Right atrium auricular region (tissue), 2 donors: Measurements from ENCODE around the gene FUZ. TPM values are rescaled to one million over a fixed set of nuclear protein-coding genes. Genes with fewer than 3 reads are reported as not detected.

ENCODE experiments used
- DNase-seq: peaks from one replicate; pipeline ENCODE4 v3.0.0-alpha.2; 2019; ENCODE audit warnings: low spot score
- H3K27ac ChIP-seq, 2 donors: fragments of 200-600 bp; sonication (generic); 1 replicate in 1 of 2; 2 replicates in 1 of 2; pipeline ENCODE4 v1.5.1; 2016 to 2019
- H3K27me3 ChIP-seq, 2 donors: fragments of 200-600 bp; sonication (generic); one replicate each; pipeline versions ENCODE4 v1.5.1 to v1.6.0; 2017 to 2019
- H3K36me3 ChIP-seq: fragments of 200-600 bp; sonication (generic); one replicate; pipeline ENCODE4 v1.5.1; 2016
- H3K4me1 ChIP-seq, 2 donors: fragments of 200-600 bp; sonication (generic); one replicate each; pipeline versions ENCODE4 v1.5.1 to v1.6.0; 2017 to 2019
- H3K4me3 ChIP-seq, 2 donors: fragments of 200-600 bp; sonication (generic); 1 replicate in 1 of 2; 2 replicates in 1 of 2; pipeline ENCODE4 v1.5.1; 2017 to 2019; ENCODE audit warnings: mild to moderate bottlenecking in 1 of 2, moderate library complexity in 1 of 2
- H3K9me3 ChIP-seq, 2 donors: fragments of 200-600 bp; sonication (generic); one replicate each; pipeline ENCODE4 v1.5.1; 2019
- total RNA-seq, 2 donors: library from RNA; depleted of rRNA; stranded (reverse); fragments of >200 nt; gene quantifications; one replicate each; pipeline ENCODE4 v1.1.0, GENCODE V29; 2016
- TF ChIP-seq, protein P1 (sequence below), 2 donors: fragments of 200-600 bp; sonication (generic); IDR thresholded peaks; one replicate each; pipeline ENCODE4 v1.5.1; 2019; ENCODE audit warnings: antibody characterized with exemption in 2 of 2

The FUZ gene
- total RNA-seq, 2 donors from 2014 or later: 18.5 to 22.5 TPM

DNA sequence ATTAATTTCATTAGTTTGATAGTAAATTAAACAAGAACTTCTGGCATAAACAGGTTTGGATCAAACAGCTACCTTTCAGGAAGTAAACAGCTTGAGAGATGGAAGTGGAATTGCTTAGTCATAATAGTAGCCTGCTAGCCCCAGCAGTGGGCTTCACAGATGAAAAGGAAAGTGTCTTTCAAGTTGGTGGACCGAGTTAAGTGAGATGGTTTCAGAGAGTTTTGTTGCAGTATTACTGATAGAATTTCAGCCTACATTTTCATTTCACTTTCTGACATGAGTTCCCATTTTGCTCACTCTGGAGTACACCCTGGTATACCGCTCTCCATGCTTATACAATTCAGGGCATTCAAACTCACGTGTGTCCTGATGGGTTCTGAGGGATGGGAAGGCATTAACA is 35.8 kb upstream of the FUZ start:
- TF ChIP-seq, protein P1, sequence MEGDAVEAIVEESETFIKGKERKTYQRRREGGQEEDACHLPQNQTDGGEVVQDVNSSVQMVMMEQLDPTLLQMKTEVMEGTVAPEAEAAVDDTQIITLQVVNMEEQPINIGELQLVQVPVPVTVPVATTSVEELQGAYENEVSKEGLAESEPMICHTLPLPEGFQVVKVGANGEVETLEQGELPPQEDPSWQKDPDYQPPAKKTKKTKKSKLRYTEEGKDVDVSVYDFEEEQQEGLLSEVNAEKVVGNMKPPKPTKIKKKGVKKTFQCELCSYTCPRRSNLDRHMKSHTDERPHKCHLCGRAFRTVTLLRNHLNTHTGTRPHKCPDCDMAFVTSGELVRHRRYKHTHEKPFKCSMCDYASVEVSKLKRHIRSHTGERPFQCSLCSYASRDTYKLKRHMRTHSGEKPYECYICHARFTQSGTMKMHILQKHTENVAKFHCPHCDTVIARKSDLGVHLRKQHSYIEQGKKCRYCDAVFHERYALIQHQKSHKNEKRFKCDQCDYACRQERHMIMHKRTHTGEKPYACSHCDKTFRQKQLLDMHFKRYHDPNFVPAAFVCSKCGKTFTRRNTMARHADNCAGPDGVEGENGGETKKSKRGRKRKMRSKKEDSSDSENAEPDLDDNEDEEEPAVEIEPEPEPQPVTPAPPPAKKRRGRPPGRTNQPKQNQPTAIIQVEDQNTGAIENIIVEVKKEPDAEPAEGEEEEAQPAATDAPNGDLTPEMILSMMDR (IDR thresholded peaks at IDR 0.05): no peak
- Histone ChIP-seq H3K36me3 (no peaks in the 10 kb centered on the region), H3K4me3 (no peak overlapping the region), H3K27me3 (no peaks in the 10 kb centered on the region), H3K4me1 (peaks cover 0 to 30% of the 10 kb centered on the region in 2 donors), H3K9me3 (no peaks in the 10 kb centered on the region), H3K27ac (no peak overlapping the region)
- no peak for DNase-seq

DNA sequence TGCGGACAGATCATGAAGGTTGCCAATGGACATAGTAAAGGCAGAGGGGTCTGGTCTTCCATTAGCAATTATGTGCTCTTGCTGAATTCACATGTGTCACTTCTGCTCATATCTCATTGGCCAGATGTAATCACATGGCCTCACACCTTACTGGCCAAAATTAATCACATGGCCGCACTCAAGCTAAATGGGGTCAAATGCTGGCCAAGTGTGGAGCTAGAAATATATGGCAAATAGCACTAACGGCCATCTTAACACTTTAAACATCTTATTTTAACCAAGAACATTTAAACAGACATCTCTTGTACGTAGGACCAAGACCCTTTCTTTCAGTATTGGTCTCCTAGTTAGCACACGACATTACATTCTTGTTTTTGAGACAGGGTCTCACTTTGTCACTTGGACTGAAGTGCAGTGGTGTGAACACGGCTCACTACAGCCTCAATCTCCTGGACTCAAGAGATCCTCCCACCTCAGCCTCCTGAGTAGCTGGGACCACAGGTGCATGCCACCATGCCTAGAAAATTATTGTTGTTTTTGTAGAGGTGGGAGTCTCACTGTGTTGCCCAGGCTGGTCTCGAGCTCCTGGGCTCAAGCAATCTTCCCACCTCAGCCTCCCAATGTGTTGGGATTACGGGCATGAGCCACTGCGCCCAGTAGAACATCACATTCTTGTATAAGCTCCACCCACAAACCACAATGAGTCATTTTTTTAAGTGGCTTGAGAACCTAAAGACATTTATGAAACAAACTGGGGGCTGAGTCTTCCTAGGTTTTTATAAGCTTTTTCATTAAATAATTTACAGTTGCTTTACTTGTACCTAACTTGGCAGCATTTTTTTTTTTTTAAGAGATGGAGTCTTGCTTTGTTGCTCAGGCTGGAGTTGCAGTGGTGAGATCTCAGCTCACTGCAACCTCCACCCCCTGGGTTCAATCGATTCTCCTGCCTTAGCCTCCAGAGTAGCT is 34.9 kb upstream of the FUZ start:
- no peak overlapping the region for H3K27ac ChIP-seq
- no peak for DNase-seq
- H3K27me3 ChIP-seq: no peaks in the 10 kb centered on the region

DNA sequence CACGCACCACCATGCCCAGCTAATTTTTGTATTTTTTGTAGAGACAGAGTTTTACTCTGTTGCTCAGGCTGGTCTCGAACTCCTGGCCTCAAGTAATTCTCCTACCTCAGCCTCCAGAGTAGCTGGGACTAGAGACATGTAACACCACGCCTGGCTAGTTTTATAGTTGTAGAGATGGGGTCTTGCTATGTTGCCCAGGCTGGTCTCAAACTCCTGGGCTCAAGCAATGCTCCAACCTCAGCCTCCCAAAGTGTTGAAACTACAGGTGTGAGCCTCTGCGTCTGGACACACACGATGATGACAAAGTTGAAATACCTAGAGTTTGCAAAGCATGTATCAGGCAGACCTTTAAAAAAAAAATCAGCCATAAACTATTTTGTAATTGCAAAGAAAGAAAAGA is 33.3 kb upstream of the FUZ start:
- DNase-seq: no peak
- H3K36me3 ChIP-seq: no peaks in the 10 kb centered on the region
- TF ChIP-seq, protein P1 (IDR thresholded peaks at IDR 0.05): no peak
- no peak overlapping the region for H3K27ac ChIP-seq
- peaks cover 0 to 8% of the 10 kb centered on the region in 2 donors for H3K4me1 ChIP-seq
- no peak overlapping the region for H3K4me3 ChIP-seq
- H3K9me3 ChIP-seq: no peaks in the 10 kb centered on the region
- no peaks in the 10 kb centered on the region for H3K27me3 ChIP-seq

More for the DNA sequence above, 34.9 kb upstream of the FUZ start:
- H3K4me1 ChIP-seq: peaks cover 0 to 22% of the 10 kb centered on the region in 2 donors
- TF ChIP-seq, protein P1 (IDR thresholded peaks at IDR 0.05): no peak
- no peak overlapping the region for H3K4me3 ChIP-seq
- no peaks in the 10 kb centered on the region for H3K9me3 ChIP-seq
- no peaks in the 10 kb centered on the region for H3K36me3 ChIP-seq

DNA sequence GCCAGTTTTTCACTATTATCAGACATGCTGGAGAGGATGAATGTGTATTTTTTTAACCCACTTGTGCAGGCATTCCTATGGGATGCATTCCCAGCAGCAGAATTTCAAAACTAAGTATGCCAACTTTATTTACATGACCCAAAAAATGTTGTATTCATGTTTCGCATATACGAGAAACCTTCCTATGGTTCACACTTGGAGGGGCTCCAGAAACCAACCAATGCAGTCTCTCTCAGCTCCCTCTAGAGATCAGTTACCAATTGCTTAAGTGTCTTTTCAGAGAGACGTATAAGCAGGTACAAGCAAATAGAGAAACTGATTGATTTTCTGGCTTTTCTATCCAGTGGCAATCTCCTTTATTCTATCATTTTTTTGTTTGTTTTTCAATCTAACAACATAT is 32.3 kb upstream of the FUZ start:
- no peaks in the 10 kb centered on the region for H3K27me3 ChIP-seq
- DNase-seq: no peak
- H3K9me3 ChIP-seq: no peaks in the 10 kb centered on the region
- H3K4me3 ChIP-seq: no peak overlapping the region
- H3K4me1 ChIP-seq: peaks cover 0 to 8% of the 10 kb centered on the region in 2 donors
- no peaks in the 10 kb centered on the region for H3K36me3 ChIP-seq
- H3K27ac ChIP-seq: no peak overlapping the region
- TF ChIP-seq, protein P1 (IDR thresholded peaks at IDR 0.05): no peak

DNA sequence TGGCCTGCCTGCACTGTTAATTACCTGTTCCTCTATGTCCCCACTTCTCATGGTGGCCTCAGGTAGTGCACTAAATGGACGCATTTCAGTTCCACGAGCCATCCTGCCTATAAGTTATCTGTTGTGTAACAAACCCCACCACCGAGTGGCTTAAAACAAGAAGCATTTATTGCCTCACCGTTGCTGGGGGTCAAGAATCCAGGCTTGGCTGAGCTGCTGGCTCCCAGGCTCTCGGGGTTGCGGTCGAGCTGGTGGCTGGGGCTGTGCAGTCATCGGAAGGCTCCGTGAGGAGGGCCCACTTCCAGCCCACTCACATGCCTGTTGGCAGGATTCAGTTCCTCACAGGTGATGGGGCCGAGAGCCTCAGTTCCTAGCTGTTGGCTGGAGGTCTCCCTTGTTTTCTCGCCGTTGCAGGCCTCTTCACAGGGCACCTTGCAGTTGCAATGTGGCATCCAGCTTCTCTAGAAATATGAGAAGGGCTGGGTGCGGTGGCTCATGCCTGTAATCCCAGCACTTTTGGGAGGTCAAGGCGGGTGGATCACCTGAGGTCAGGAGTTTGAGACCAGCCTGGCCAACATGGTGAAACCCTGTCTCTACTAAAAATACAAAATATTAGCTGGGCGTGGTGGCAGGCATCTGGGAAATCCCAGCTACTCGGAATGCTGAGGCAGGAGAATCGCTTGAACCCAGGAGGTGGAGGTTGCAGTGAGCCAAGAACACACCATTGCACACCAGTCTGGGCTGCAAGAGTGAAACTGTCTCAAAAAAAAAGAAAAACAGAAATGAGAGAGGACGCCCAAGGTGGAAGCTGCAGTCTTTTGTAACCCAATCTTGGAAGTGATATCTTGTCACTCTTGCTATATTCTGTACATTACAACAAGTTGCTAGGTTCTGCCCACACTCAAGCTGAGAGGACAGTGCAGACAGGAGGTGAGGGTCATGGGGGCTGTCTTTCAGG is 31.3 kb upstream of the FUZ start:
- no peaks in the 10 kb centered on the region for H3K36me3 ChIP-seq
- H3K9me3 ChIP-seq: no peaks in the 10 kb centered on the region
- no peak overlapping the region for H3K27ac ChIP-seq
- no peaks in the 10 kb centered on the region for H3K27me3 ChIP-seq
- H3K4me1 ChIP-seq: no peaks in the 10 kb centered on the region
- DNase-seq: no peak
- H3K4me3 ChIP-seq: no peak overlapping the region
- TF ChIP-seq, protein P1 (IDR thresholded peaks at IDR 0.05): no peak
